GM18868 (cell line): Measurements from ENCODE around the gene C20orf202.

Experiments used
- ATAC-seq: cut with Tn5 transposase; IDR thresholded peaks from one replicate; pipeline ENCODE4 v1.9.1; 2021; ENCODE audit warnings: mild to moderate bottlenecking, moderate library complexity; ENCODE audit not compliant: unreplicated experiment

Gene C20orf202

GRCh38 chr20:1184260-1184637 lies 19.0 kb upstream of the C20orf202 start:
- no peak for ATAC-seq

- no peak for ATAC-seq
Measured at GRCh38 chr20:1184638-1185315, 18.5 kb upstream of the C20orf202 start, which contains the start of gene TMEM74B. TMEM74B (minus strand) TSS chr20:1184981; CDS start chr20:1183801, 1,180 bp downstream.

GRCh38 chr20:1185316-1185741 lies 17.9 kb upstream of the C20orf202 start:
- no peak for ATAC-seq

- ATAC-seq: no peak
Measured at GRCh38 chr20:1185790-1186334, 17.4 kb upstream of the C20orf202 start.

GRCh38 chr20:1186367-1186991 lies 16.8 kb upstream of the C20orf202 start:
- no peak for ATAC-seq

GRCh38 chr20:1187605-1188171 lies 15.6 kb upstream of the C20orf202 start:
- no peak for ATAC-seq

- ATAC-seq: no peak
Measured at GRCh38 chr20:1188347-1188746, 14.9 kb upstream of the C20orf202 start.

- no peak for ATAC-seq
Measured at GRCh38 chr20:1189827-1190226, 13.4 kb upstream of the C20orf202 start.

GRCh38 chr20:1190847-1191246 lies 12.4 kb upstream of the C20orf202 start:
- no peak for ATAC-seq

GRCh38 chr20:1191299-1191698 lies 12.0 kb upstream of the C20orf202 start:
- no peak for ATAC-seq

- ATAC-seq: no peak
Measured at GRCh38 chr20:1195226-1195625, 8.0 kb upstream of the C20orf202 start.

- no peak for ATAC-seq
Measured at GRCh38 chr20:1196634-1197033, 6.6 kb upstream of the C20orf202 start.

- no peak for ATAC-seq
Measured at GRCh38 chr20:1197801-1198200, 5.5 kb upstream of the C20orf202 start.

GRCh38 chr20:1198751-1199150 lies 4.5 kb upstream of the C20orf202 start:
- ATAC-seq: no peak

- no peak for ATAC-seq
Measured at GRCh38 chr20:1199212-1199873, 3.9 kb upstream of the C20orf202 start.

GRCh38 chr20:1199964-1200363 lies 3.3 kb upstream of the C20orf202 start:
- ATAC-seq: no peak

- ATAC-seq: no peak
Measured at GRCh38 chr20:1203630-1204029, 376 bp downstream of the C20orf202 start.

- ATAC-seq: no peak
Measured at GRCh38 chr20:1204113-1204512, 859 bp downstream of the C20orf202 start.

- no peak for ATAC-seq
Measured at GRCh38 chr20:1204576-1204975, 1.3 kb downstream of the C20orf202 start.

GRCh38 chr20:1205802-1206201 lies 2.5 kb downstream of the C20orf202 start:
- ATAC-seq: no peak

- ATAC-seq: no peak
Measured at GRCh38 chr20:1206366-1207148, 3.3 kb downstream of the C20orf202 start.
